Stromal cell of bone marrow (primary cell): ENCODE measurements around the gene PMM1.
"Not testable (repeated sequence)": the region's sequence is repeated elsewhere in the genome, so short reads cannot be mapped to it uniquely, and the experiment has no call there.

ENCODE experiments used
- DNase-seq: peaks from one replicate; pipeline ENCODE4 v3.0.0-alpha.2; 2012; ENCODE audit warnings: low read depth

The PMM1 gene

DNA sequence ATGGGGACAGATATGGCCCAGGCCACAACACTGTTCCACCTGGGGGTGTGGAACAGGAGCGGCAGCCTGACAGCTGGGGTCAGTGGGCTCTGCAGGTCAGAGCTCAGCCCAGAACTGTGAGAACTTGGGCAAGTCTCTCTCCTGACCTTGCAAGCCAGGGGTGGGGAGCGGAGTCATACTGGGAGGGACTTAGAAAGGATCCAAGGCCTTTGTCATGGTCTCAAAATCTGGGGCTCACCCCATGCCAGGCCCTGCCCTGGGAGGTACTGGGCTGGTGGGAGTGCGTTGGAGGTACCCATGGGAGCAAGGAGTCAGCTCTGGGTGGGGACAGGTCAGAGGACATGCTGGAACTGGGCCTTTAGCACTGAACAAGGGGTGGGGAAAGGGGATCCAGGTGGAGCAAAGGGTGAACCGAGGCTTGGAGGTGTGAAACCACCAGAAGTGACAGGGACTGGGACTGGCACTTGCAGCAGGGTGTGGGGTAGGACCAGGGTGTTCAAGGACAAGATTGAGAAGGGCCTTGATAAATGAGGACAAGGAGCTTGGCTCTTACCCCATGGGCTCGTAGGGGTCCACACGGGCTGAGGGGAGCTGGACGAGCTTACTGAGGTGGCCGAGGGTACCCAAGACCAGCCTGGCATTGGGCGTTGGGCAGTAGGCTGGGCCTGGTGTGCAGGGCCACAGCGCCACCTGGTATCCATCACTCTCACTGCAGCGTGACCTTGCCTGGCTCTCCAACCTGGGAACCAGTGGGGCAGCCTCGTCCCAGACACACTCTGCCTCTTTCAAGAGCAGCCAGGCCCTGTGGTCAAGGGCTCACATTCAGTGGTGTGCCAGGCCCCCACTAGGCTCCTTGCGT is 7.4 kb upstream of the PMM1 start:
- DNase-seq: no peak

DNA sequence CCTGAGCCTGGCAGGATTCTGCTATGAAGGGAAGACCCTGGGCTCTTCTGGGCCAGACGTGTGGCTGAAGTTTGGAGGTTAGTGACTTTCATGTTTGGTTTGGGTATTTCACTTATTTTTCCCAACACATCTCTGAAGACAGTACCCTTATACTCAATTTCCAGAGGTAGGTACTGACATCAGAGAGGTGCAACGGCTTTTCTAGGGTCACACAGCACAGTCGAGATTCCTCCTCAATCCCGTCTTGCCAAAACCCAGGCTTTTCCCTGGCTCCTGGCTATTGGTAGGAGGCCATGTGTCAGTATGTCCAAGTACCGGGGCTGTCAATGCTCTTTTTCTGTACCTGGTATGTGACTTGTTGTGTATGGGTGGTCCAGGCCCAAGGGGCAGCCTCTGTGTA is 6.1 kb upstream of the PMM1 start:
- no peak for DNase-seq

DNA sequence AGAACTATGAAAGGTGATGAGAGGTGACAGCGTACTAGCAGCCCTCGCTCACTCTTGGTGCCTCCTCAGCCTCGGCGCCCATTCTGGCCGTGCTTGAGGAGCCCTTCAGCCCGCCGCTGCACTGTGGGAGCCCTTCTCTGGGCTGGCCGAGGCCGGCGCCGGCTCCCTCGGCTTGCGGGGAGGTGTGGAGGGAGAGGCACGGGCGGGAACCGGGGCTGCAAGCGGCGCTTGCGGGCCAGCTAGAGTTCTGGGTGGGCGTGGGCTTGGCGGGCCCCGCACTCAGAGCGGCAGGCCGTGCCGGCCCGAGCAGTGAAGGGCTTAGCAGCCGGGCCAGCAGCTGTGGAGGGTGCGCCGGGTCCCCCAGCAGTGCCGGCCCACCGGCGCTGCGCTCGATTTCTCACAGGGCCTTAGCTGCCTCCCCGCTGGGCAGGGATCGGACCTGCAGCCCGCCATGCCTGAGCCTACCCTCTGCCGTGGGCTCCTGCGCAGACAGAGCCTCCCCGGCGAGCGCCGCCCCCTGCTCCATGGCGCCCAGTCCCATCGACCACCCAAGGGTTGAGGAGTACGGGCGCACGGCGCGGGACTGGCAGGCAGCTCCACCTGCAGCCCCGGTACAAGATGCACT is 3.8 kb upstream of the PMM1 start:
- DNase-seq: not testable (repeated sequence)

DNA sequence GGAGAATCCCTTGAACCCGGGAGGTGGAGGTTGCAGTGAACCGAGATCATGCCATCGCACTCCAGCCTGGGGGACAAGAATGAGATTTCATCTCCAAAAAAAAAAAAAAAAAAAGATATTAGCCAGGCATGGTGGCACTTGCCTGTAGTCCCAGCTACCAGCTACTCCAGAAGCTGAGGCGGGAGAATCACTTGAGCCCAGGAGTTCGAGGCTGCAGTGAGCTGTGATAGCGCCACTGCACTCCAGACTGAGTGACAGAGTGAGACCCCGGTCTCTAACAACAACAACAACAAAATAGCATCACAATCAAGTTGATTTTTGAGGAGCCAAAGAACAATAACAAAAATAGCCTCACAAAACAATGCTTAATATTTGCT is 2.3 kb downstream of the PMM1 start:
- no peak for DNase-seq

DNA sequence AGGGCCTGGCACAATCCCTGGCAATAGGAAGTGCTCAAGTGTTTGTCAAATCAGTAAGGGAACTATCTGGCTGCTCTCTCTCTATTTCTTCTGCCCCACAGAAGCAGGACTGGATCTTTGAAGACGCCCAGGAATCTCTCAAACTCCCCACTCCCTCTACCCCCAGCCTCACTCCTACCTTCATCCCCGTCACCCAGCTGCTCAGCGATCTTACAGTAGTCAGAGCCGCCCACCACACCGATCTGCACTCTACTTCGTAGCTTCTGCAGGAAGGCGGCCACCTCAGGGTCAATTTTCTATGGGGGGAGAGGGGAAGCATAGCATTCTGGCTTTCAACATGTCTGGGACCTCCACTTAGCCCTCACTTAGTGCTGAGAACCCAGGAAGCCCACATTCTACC is 3.7 kb downstream of the PMM1 start:
- no peak for DNase-seq

DNA sequence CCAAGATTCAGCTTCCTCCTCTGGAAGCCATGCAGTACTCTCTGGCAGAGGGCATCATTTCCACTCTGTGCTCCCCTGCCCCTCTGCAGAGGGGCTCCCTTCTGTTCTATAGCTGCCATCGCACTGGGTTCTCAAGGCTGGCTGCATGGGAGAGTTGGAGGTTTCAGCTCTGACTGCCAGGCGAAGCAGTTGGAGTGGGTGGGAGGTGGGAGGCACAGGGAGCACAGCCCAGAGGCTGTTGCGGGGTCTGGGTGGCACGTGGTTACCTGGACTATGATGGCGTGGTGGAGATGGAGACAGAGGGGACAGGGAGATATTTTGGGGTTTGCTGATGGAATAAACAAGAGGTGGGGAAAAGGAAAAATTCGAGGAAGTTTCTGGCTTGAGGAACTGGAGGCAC is 4.8 kb downstream of the PMM1 start:
- no peak for DNase-seq

DNA sequence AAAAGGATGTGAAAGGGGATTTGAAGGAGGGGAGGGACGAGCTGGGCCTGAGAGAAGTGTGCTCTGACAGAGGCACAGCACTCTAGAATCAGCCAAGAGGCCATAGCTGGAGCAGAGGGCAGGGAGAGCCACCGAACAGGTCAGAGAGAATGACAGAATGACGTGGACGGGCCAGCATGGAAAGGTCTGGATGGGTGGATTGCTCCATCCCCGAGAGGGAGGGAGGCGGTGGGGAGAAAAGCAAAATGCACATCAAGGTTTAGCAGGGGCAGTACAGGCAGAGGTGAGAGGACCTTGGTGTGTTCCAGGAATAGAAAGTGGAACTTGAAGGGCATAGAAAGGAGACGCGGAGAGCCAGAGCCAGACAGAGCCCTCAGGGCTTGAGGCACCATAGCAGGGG is 6.9 kb downstream of the PMM1 start:
- no peak for DNase-seq

DNA sequence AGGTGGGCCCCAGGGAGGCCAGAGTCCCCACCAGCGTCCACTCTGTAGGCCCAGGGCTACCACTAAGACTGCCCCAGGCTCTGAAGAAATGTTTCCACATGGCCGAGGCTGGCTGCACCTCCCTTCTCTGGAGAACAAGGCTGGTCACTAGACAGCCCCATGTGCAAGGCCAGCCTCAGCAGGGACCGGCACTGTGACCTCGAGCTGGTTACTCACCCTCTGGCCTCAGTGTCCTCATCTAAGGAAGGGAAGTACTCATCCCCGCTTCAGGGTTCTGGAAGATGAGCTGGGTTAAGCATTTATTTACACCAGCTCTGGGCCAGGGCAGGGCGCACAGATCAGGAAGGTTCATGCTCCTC is 9.7 kb downstream of the PMM1 start:
- no peak for DNase-seq

DNA sequence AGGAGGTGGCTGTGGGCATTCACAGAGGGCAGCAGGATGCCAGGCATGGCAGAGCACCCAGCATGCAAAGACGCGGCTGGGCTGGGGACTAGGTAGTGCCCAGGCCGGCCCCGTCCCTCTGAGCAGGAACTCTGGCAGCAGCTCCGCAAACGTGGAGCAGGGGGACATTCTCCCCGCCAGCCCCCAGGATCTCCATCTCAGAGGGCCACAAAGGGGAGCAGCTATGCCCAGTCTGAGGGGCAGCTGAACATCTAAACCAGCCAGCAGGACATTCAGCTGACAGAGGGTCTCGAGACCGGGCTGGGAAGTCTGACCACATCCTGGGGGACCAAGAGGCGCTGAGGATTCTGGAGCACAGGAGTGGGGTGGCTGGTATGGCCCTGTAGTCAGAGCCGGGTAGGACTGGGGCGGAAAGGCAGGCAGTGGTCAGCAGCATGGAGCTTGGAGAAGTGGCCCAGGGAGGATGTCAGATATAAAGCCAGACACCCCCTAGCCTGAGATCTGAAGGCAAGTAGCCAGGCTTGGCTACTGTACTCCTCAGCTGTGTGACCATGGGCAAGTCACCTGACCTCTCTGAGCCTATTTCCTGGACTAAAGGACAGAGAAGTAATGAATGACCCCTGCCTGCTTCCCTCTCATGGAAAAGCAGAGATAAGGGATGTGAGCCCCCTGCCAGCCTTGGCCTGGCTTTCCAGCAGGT is 10.2 kb downstream of the PMM1 start:
- DNase-seq: no peak

DNA sequence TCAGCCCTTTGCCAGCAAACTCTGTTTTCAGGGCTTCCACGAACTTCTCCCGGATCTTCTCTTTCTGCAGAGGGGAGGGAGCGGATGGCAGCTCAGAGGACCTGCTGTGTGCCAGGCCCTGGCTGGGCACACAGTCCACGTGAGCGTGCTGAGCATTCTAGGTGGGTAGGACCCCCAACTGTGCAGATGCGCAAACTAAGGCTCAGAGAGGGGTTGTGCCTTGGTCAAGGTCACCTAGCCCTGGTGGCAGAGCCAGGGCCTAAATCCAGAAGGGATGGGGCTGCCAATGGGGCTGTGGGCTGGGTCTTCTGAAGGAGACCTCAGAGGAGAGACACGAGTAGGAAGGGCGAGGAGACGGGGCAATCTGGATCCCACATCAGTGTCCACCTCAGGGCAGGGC is 10.8 kb downstream of the PMM1 start:
- DNase-seq: no peak

DNA sequence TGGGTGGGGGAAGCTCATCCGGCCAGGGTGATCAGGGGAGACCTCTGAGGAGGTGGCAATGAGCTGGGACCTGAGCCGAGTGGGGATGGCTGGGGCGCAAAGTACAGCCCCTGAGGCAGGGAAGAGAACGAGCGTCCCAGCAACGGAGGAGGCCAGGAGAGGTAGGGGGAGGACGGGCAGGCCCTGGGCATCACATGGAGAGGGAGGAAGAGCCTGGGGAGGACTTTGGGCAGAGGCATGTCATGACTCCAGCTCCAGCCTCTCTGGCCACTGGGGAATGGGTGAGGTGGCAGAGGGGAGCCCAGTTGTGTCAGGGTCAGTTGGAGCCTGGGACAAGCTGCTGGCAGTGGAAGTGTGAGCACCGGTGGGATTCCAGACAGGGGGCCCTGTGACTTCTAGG is 11.5 kb downstream of the PMM1 start:
- no peak for DNase-seq

DNA sequence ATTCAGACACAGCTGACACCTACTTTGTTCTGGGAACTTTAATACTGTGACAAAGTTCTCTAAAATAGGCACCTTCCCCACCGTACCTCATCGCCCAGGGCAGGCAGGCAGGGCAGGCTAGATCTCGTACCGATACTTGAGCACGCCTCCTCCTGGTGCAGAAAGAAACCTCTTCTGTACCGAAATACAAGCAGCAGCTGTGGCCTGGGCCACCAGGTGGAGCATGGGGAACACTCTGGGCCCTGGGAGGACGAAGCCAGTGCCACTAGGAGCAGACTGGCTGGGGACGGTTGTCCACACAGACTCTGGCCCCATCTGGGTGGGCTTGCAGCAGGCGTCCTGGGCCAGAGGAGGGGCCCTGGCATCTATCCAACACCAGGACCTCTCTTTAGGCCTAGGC is 12.8 kb downstream of the PMM1 start:
- no peak for DNase-seq

DNA sequence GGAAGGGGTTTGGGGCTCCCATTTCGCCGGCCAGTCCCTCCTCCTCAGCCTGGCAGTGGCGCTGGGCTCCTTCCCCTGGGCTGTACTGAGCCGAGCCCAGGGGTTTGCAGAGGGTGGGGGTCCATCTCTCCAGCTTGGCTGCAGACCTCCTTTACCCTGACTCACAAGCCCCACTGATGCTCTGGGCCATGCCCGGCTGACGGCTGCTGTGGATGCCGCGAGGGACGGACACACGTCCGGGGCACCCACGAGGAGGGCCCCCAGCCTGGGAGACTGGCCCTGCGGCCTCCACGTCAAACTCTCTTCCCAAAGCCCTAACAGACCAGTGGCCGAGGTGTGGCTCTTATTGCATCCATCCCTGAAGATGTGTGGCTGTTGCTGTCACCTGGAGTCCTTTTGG is 14.1 kb downstream of the PMM1 start:
- no peak for DNase-seq

DNA sequence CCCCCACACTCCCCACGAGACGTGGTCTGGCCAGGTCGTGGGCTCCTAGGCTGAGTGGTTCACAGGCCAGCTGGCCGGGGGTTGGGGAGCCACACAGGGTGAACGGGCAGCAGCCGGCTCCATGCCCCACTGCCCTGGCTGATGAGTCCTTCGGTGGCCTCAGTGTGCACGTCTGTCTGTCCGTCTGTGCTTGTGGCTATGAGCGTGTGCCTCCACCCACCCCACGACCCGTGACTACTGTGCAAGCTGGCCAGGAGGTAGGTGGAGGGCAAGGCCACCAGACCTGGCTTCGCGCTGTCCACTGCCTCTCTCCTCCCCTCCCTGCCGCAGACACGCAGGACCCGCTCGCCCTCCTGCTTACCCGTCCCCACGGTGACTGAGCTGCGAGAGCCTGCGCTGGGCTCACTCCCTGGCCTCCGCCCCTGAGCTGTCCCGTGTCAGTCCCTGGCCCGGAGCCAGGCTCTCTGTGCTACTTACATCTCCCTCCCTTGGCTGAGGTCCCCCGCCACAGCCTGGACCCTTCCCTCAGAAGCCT is 14.7 kb downstream of the PMM1 start:
- DNase-seq: no peak

DNA sequence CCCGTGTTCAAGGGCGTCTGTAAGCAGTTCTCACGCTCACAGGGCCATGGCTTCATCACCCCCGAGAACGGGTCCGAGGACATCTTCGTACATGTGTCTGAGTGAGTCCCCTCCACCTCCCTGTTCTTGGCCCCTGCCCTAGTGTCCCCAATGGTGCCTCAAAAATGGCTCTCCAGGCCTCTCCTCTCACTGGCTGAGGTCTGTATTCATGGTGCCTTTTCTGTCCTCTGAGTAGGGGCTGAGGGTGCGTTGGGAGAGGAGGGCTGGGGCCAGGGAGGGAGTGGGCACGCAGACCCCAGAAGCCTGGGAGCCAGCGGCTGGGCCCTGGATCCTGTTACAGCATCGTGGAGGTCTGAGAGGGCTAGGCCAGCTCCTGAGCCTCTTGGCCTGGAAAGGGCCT is 16.0 kb downstream of the PMM1 start:
- DNase-seq: no peak

DNA sequence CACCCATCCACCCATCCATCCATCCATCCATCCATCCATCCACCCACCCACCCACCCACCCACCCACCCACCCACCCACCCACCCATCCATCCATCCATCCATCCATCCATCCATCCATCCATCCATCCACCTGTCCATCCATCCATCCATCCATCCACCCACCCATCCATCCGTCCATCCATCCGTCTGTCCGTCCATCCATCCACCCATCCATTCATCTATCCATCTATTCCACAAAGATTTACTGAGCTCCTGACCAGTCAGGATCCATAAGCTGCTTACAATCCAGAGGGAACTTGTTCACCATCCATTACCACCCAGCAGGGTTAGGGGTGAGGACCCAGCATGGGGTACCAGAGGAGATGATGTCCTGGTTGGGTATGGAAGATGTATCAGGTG is 17.3 kb downstream of the PMM1 start:
- DNase-seq: not testable (repeated sequence)

DNA sequence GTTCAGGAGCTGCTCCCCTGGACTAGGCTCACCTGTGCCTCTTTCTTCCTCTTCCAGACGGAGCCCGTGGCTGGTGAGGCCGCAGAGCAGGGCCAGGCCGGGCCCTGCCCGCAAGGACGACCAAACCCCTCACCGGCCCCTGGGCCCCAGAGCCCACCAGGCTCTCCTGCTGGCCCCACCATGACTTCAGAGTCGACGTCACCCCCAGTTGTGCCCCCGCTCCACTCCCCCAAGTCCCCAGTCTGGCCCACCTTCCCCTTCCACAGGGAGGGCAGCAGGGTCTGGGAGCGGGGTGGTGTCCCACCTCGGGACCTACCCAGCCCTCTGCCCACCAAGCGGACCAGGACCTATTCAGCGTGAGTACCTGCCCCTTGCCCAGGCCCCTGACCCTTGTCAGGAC is 17.9 kb downstream of the PMM1 start:
- no peak for DNase-seq

DNA sequence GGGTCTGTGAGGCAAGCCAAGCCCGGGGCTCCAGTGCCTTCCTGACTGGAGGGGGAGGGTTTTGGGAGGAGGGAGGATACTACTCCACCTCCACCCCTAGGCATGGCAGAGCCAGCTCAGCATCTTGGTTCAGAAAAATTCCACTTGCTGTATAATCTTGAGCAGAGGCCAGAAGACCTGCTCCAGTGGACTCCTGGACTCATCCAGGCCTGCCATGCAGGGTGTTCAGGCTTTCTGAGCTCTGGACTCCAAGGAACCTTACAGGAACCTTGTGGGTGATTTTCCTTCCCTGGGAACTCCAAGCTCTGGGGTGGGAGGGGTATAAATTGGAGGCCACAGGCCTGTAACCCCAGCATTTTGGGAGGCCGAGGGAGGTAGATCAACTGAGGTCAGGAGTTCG is 19.4 kb downstream of the PMM1 start:
- DNase-seq: no peak

DNA sequence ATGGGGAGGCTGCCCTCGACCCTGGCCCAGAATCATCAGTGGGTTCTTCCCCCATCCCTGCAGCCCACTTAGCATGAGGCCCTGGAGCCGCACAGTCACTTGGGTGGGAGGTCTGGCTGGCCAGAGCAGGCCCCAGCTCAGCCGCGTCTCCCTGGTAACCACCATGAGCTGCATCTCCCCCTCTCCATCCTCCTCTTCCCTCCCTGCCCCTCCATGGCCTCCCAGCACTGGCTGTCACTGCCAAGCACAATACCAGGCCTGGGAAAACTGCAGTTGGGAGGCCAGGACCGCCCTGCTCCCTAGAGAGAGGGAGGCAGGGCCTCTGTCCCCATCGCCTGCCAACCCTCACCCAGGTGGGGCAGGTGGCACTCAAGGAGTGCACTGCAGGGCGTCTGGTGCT is 20.8 kb downstream of the PMM1 start:
- no peak for DNase-seq

DNA sequence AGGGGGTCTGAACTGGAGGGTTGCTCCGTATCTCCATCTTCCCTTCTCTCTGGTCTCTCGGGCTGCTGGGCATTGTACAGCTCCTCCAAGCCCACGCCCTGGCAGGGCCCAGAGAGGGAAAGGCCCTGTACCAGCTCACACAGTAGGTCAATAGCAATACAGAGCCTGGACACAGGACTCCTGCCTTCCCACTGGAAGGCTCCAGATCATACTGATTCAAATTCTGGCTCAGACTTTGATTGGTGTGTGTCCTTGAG is 22.2 kb downstream of the PMM1 start:
- no peak for DNase-seq

DNA sequence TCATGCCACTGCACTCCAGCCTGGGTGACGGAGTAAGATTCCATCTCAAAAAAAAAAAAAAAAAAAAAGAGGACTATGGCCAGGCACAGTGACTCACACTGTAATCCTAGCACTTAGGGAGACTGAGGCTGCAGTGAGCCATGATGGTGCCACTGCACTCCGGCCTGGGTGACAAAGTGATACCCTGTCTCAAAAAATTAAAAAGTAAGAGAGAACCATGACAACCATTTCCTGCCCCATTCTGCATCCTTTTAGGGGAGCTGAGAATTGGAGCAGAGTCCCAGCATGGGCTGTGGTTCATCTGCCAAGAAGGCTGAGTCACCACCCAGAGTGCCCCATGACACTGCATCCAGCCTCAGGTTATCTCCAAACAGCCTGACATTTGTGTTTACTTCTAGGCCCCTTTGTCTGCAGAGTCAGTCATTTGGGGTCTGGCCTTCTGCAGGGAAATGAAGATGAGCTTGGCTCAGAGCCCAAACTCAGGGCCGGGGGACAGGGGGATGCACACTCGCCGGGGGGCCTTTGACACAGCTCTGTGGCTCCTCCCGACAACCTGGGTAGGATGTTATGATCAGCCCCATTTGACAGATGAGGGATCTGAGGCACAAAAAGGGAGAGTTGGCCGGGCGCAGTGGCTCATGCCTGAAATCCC is 24.1 kb downstream of the PMM1 start:
- DNase-seq: peak; percentile 64

DNA sequence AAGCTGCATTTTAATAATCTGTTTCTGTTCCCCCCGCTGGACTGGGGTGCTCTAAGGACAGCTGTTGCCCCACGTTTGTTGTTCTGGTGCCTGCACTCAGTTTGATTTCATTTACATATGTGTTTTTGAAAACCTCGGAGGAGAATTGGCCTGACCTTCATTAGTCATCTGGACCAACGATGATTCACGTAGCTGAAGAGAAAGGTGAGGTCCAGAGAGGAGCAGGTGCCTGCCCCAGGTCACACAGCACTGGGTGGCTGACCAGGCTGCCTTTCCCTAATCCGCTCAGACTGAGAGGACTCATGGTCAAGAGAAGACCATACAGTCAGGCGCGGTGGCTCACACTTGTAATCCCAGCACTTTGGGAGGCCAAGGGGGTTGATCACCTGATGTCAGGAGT is 25.1 kb downstream of the PMM1 start:
- no peak for DNase-seq
